Osteoblast (primary cell): ENCODE results near the gene RBP3. TPM values are rescaled to one million over a fixed set of nuclear protein-coding genes. Genes with fewer than 3 reads are reported as not detected.

Source experiments
- DNase-seq: peaks from one replicate; pipeline ENCODE4 v3.0.0; 2011; ENCODE audit warnings: low spot score, mixed read lengths; ENCODE audit not compliant: insufficient read length; ENCODE audit errors: missing footprints
- H2AFZ ChIP-seq: 2 replicates; pipeline ENCODE4 v1.6.0; 2011; ENCODE audit warnings: mild to moderate bottlenecking, low read length
- H3K27ac ChIP-seq: 2 replicates; pipeline ENCODE4 v1.5.1; 2011; ENCODE audit warnings: mild to moderate bottlenecking, low read depth, low read length, moderate library complexity
- H3K27me3 ChIP-seq: 2 replicates; pipeline ENCODE4 v1.6.0; 2012; ENCODE audit warnings: mild to moderate bottlenecking, control low read depth, inconsistent platforms, low read length, moderate library complexity; ENCODE audit not compliant: insufficient read depth
- H3K36me3 ChIP-seq: 2 replicates; pipeline ENCODE4 v1.5.1; 2011; ENCODE audit warnings: mild to moderate bottlenecking, low read length, control low read depth, moderate library complexity; ENCODE audit not compliant: insufficient read depth
- H3K4me1 ChIP-seq: 2 replicates; pipeline ENCODE4 v1.5.1; 2011; ENCODE audit warnings: mild to moderate bottlenecking, low read length, control low read depth, moderate library complexity; ENCODE audit not compliant: insufficient read depth
- H3K4me2 ChIP-seq: 2 replicates; pipeline ENCODE4 v1.6.0; 2011; ENCODE audit warnings: mild to moderate bottlenecking, low read length; ENCODE audit not compliant: insufficient read depth
- H3K4me3 ChIP-seq: fragments of 200-600 bp; sonication (generic); 3 replicates; pipeline ENCODE4 v1.5.1; 2012; ENCODE audit warnings: mild to moderate bottlenecking, low read length, inconsistent platforms; ENCODE audit not compliant: insufficient read depth
- H3K79me2 ChIP-seq: 2 replicates; pipeline ENCODE4 v1.6.0; 2012; ENCODE audit warnings: mild to moderate bottlenecking, low read length, control low read depth, inconsistent platforms; ENCODE audit not compliant: insufficient read depth
- H3K9me3 ChIP-seq: 2 replicates; pipeline ENCODE4 v1.5.1; 2011; ENCODE audit warnings: low read depth, low read length, control low read depth
- H4K20me1 ChIP-seq: 2 replicates; pipeline ENCODE4 v1.6.0; 2012; ENCODE audit warnings: mild to moderate bottlenecking, low read length, control low read depth; ENCODE audit not compliant: insufficient read depth
- CTCF ChIP-seq: IDR thresholded peaks from 2 replicates; pipeline ENCODE4 v1.5.1; 2011; ENCODE audit warnings: mild to moderate bottlenecking, low read depth, low read length, moderate library complexity; ENCODE audit errors: extremely low read depth
- total RNA-seq: library from RNA; depleted of rRNA; stranded (reverse); fragments of >200 nt; gene quantifications from 2 replicates; pipeline ENCODE4 v1.2.3, GENCODE V29; 2012

The RBP3 gene
- total RNA-seq, 1 donor: not detected

GRCh38 chr10:47381103-47381395 is 32.9 kb downstream of the RBP3 start:
- no peak overlapping the region for H2AFZ ChIP-seq
- H3K4me2 ChIP-seq: no peak overlapping the region
- DNase-seq: no peak
- no peak overlapping the region for H3K4me3 ChIP-seq
- H3K9me3 ChIP-seq: no peaks in the 10 kb centered on the region
- H3K79me2 ChIP-seq: no peaks in the 10 kb centered on the region
- peaks cover 11% of the 10 kb centered on the region for H3K4me1 ChIP-seq
- no peak for TF ChIP-seq CTCF
- H3K36me3 ChIP-seq: no peaks in the 10 kb centered on the region
- H4K20me1 ChIP-seq: no peaks in the 10 kb centered on the region
- no peak overlapping the region for H3K27ac ChIP-seq
- peaks cover 67% of the 10 kb centered on the region for H3K27me3 ChIP-seq

DNA sequence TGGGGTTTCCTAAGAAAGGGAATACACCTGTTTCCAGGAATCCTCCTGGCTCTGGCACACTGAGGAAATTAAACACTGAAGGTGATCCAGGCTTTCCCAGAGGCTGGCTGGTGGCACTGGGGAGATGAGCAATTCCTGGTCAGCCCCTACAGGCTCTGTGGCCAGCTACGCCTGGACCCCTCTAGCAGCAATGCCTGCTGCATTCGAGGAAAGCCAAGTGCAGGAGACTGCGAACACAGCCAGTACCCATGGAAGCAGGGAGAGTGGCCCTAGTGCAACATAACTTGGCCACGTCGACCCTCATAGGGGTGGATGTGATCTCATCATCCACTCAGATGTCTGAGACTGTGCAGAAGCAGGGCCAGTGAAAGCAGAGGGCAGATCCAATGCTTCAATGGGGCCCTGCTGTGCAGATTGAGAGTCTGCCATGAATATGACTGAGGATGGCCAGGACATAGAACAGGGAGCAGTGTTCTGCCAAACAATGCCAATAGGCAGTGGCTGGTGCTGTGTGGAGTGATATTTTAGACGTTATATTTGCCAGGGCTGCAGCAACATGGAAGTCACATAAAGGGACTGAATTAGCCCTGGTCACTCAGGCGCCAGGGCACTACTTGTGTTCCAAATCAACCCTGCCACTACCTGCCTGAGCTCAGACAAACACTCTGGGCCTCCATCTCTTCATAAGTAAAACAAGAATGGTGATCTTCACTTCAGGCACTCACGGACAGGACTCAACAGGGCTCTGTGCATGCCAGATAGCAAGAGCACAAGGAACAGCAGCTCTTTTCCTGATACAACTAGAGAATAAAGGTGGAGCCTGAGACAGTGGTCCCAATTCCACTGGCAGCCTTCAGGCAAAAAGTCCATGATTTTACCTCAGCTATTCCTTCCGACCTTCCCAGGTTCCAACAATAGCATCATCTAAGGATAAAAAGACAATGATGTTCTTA is 33.5 kb downstream of the RBP3 start:
- Histone ChIP-seq H3K9me3 (no peaks in the 10 kb centered on the region), H2AFZ (no peak overlapping the region), H3K4me3 (no peak overlapping the region), H3K4me1 (peaks cover 11% of the 10 kb centered on the region), H3K79me2 (no peaks in the 10 kb centered on the region), H4K20me1 (no peaks in the 10 kb centered on the region), H3K27ac (no peak overlapping the region), H3K4me2 (no peak overlapping the region), H3K27me3 (peaks cover 61% of the 10 kb centered on the region), H3K36me3 (no peaks in the 10 kb centered on the region)
- no peak for DNase-seq
- no peak for TF ChIP-seq CTCF

DNA sequence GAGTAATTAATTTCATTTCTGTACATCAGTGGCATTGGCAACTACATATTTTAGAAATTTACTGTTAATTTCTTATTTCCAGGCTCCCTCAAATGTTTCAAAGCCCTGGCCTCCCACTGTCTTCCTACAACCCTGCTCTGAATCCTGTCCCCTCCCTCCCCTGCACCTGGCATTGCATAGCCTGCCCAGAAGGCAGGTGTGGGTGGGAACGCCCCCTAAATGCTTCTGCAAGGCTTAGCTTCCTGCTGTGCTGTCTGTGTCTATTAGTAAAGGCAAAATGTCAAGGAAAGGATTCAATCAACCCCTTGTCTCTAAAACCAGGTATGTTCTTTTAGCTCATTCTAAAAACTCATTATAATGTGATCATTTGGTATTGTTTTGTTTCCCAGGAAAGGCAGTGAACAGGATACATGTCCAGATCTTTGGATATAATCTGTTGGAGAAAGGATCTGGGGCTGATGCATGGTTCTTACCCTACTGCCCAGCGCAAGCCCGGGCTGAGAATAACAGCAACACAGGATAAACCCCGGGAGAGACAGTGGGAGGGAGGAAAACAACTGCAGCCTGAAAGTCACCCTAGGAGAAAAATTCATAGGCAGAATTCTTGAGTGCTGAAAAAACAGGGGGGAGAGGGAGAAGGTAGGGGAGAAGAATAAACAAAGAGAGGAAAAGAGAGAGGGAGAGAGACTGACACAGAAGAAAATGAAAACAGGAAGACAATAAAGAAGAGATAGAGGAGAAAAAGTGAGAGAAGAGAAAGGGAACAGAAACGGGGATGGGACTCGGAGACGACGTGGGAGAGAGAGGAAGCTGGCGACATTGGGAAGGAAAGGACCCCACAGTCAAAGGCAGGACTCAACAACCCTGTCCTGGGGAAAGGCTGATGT is 35.3 kb downstream of the RBP3 start:
- no peak for DNase-seq
- H3K4me2 ChIP-seq: peak overlapping the region; percentile 84
- H3K79me2 ChIP-seq: no peaks in the 10 kb centered on the region
- TF ChIP-seq CTCF: no peak
- H3K4me1 ChIP-seq: peaks cover 11% of the 10 kb centered on the region
- no peaks in the 10 kb centered on the region for H4K20me1 ChIP-seq
- no peaks in the 10 kb centered on the region for H3K9me3 ChIP-seq
- no peaks in the 10 kb centered on the region for H3K36me3 ChIP-seq
- peaks cover 48% of the 10 kb centered on the region for H3K27me3 ChIP-seq
- no peak overlapping the region for H3K27ac ChIP-seq
- peak overlapping the region; percentile 78 for H2AFZ ChIP-seq
- peak overlapping the region; percentile 81 for H3K4me3 ChIP-seq
